ENCODE results near the gene UBE2H. TPM values are rescaled to one million over a fixed set of nuclear protein-coding genes. Genes with fewer than 3 reads are reported as not detected.

Gene UBE2H
- total RNA-seq, 1 experiment from 2014 or later: 75.1 TPM

- WGBS (ENCODE audit: extremely low coverage, insufficient read length, low lambda C conversion rate): no CpG with 5 or more reads among the region's 2 CpGs
- peaks cover 5 to 9% of the 10 kb centered on the region in 2 experiments; a peak in 4 of 5 replicates for H3K9me3 Mint-ChIP-seq
- no peak for DNase-seq
These were observed 131.3 kb downstream of the UBE2H start for GRCh38 chr7:129821476-129821875.

More at GRCh38 chr7:129821476-129821875, 131.3 kb downstream of the UBE2H start:
- Histone ChIP-seq H2BK12ac (ENCODE audit: insufficient read length, low read depth, low read length) (no peak overlapping the region), H3K4ac (ENCODE audit: low read depth, low read length) (no peak overlapping the region), H2AFZ (ENCODE audit: low read length) (no peak overlapping the region), H3K4me2 (ENCODE audit: insufficient read depth, insufficient read length, low read length) (no peak overlapping the region), H2BK120ac (ENCODE audit: low read depth, low read length, poor library complexity, severe bottlenecking) (no peak overlapping the region), H3K79me2 (ENCODE audit: insufficient read depth, low read length) (no peaks in the 10 kb centered on the region), H4K5ac (ENCODE audit: insufficient read length, low read depth, low read length) (no peak overlapping the region), H3K4me1 (ENCODE audit: insufficient read depth, low read length) (no peaks in the 10 kb centered on the region), H3K14ac (ENCODE audit: insufficient read depth, low read length) (no peak overlapping the region), H2BK5ac (ENCODE audit: insufficient read length, low read length) (no peak overlapping the region), H3K23ac (ENCODE audit: insufficient read length, low read depth, low read length) (no peak overlapping the region), H2BK20ac (ENCODE audit: low read depth, low read length, poor library complexity, severe bottlenecking) (no peak overlapping the region), H3K79me1 (ENCODE audit: insufficient read depth, low read depth, low read length, poor library complexity, severe bottlenecking) (no peaks in the 10 kb centered on the region), H3K9ac (ENCODE audit: extremely low read depth, insufficient read length, low read length) (no peak overlapping the region), H2AK5ac (ENCODE audit: insufficient read length, low read length) (no peak overlapping the region), H3T11ph (ENCODE audit: low read length) (no peak overlapping the region), H4K8ac (replicated peaks; ENCODE audit: insufficient read length, low read depth, low read length) (no peak overlapping the region), H3K9me3 (ENCODE audit: control insufficient read depth, low read depth, low read length) (no peaks in the 10 kb centered on the region), H3K56ac (ENCODE audit: insufficient read length, low read depth, low read length) (no peak overlapping the region), H2BK15ac (ENCODE audit: low read depth, low read length) (no peak overlapping the region), H3K18ac (ENCODE audit: insufficient read length, low read depth, low read length) (no peak overlapping the region), H3K27me3 (ENCODE audit: insufficient read depth, low read length) (no peaks in the 10 kb centered on the region), H4K91ac (ENCODE audit: insufficient read length, low read depth, low read length) (no peak overlapping the region), H3K23me2 (ENCODE audit: insufficient read length, low read depth, low read length, poor library complexity, severe bottlenecking) (peaks cover 4% of the 10 kb centered on the region), H4K20me1 (ENCODE audit: control insufficient read depth, insufficient read depth, insufficient read length) (no peaks in the 10 kb centered on the region), H3K27ac (ENCODE audit: insufficient read length, low read depth, low read length) (no peak overlapping the region)
- Mint-ChIP-seq H3K36me3 (ENCODE audit: insufficient read depth in 1 of 3, low read depth in 3 of 3) (peaks cover 0 to 3% (median 1%) of the 10 kb centered on the region in 3 experiments; a peak in 4 of 7 replicates), H3K4me3 (no peak overlapping the region), H3K4me1 (peaks cover 2 to 17% of the 10 kb centered on the region in 2 experiments; a peak in 3 of 4 replicates), H3K27ac (no peak overlapping the region; a peak in 1 of 7 replicates), H3K27me3 (ENCODE audit: low read depth) (peaks cover 5% of the 10 kb centered on the region)
- TF ChIP-seq, protein P1, sequence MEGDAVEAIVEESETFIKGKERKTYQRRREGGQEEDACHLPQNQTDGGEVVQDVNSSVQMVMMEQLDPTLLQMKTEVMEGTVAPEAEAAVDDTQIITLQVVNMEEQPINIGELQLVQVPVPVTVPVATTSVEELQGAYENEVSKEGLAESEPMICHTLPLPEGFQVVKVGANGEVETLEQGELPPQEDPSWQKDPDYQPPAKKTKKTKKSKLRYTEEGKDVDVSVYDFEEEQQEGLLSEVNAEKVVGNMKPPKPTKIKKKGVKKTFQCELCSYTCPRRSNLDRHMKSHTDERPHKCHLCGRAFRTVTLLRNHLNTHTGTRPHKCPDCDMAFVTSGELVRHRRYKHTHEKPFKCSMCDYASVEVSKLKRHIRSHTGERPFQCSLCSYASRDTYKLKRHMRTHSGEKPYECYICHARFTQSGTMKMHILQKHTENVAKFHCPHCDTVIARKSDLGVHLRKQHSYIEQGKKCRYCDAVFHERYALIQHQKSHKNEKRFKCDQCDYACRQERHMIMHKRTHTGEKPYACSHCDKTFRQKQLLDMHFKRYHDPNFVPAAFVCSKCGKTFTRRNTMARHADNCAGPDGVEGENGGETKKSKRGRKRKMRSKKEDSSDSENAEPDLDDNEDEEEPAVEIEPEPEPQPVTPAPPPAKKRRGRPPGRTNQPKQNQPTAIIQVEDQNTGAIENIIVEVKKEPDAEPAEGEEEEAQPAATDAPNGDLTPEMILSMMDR (conservative IDR thresholded peaks at IDR 0.05): no peak
